Heart left ventricle (tissue), 16 donors: ENCODE results near the gene TACC2. TPM values are rescaled to one million over a fixed set of nuclear protein-coding genes. Genes with fewer than 3 reads are reported as not detected.

Source experiments
- ATAC-seq, 4 donors: fragments of 200-7000 bp; cut with Tn5 transposase; one replicate each; pipeline ENCODE4 v1.9.1; 2020 to 2022; ENCODE audit warnings: moderate library complexity in 4 of 4, mild to moderate bottlenecking in 3 of 4, moderate number of reproducible peaks in 1 of 4
- DNase-seq, 5 donors: peaks; one replicate each; pipeline ENCODE4 v3.0.0-alpha.2; 2020
- H3K27ac ChIP-seq, 12 donors: fragments of 200-600 bp; sonication (generic) in 4 of 12; one replicate each; pipeline versions ENCODE4 v1.5.0 to v1.8.0; 2016 to 2022; ENCODE audit warnings: mild to moderate bottlenecking in 2 of 12
- H3K27me3 ChIP-seq, 9 donors: fragments of 200-600 bp; sonication (generic) in 2 of 9; one replicate each; pipeline versions ENCODE4 v1.5.1 to v1.8.0; 2016 to 2022; ENCODE audit warnings: mild to moderate bottlenecking in 3 of 9
- H3K36me3 ChIP-seq, 9 donors: fragments of 200-600 bp; sonication (generic) in 2 of 9; one replicate each; pipeline versions ENCODE4 v1.5.0 to v1.8.0; 2018 to 2022; ENCODE audit warnings: mild to moderate bottlenecking in 2 of 9
- H3K4me1 ChIP-seq, 12 donors: fragments of 200-600 bp; sonication (generic) in 4 of 12; one replicate each; pipeline versions ENCODE4 v1.5.0 to v1.8.0; 2016 to 2022; ENCODE audit warnings: mild to moderate bottlenecking in 3 of 12
- H3K4me3 ChIP-seq, 12 donors: fragments of 200-600 bp; sonication (generic) in 4 of 12; one replicate each; pipeline versions ENCODE4 v1.5.0 to v1.8.0; 2017 to 2022; ENCODE audit warnings: mild to moderate bottlenecking in 9 of 12, moderate library complexity in 4 of 12
- H3K9me3 ChIP-seq, 12 donors: fragments of 200-600 bp; sonication (generic) in 4 of 12; one replicate each; pipeline versions ENCODE4 v1.5.0 to v1.8.0; 2016 to 2022; ENCODE audit warnings: mild to moderate bottlenecking in 1 of 12
- POLR2A ChIP-seq, 2 donors: fragments of 450-650 bp; IDR thresholded peaks; one replicate each; pipeline ENCODE4 v1.6.1; 2017; ENCODE audit warnings: antibody characterized with exemption in 2 of 2, mild to moderate bottlenecking in 2 of 2, moderate library complexity in 2 of 2
- WGBS, 4 donors: extraction: QIAGEN DNeasy Blood & Tissue Kit in 2 of 4; methylation state at CpG; one replicate each; pipeline versions ENCODE4 v1.1.5 to v1.1.7; 2013 to 2018; 5-methylcytosine and 5-hydroxymethylcytosine counted together
- intact Hi-C, 10 donors: fragments of 100-400 bp; cut with DNase I; formaldehyde crosslinking; loops; one replicate each; pipeline versions ENCODE4 v1.11.1 to v1.14.2; 2022
- polyA plus RNA-seq, 2 donors: library from polyadenylated mRNA; stranded (reverse); fragments of 200-250 nt; gene quantifications; one replicate each; pipeline ENCODE4 v1.2.3, GENCODE V29; 2013
- total RNA-seq, 9 donors: library from RNA; depleted of rRNA in 2 of 9; stranded (reverse); fragments of >200 nt in 2 of 9; fragmentation: NEBNext Ultra II Directional in 3 of 9; extraction: Animal tissue kit (Norgen Biotek cat#: 25700) in 3 of 9; gene quantifications; one replicate each; pipeline versions ENCODE4 v1.1.0 to v1.2.4, GENCODE V29; 2016 to 2023
- TF ChIP-seq, protein P1 (sequence below), 12 donors: fragments of 200-600 bp; sonication (generic) in 4 of 12; IDR thresholded peaks; one replicate each; pipeline versions ENCODE4 v1.5.0 to v1.8.0; 2018 to 2022; ENCODE audit warnings: antibody characterized with exemption in 12 of 12, mild to moderate bottlenecking in 5 of 12
- donor health status: ischemic (EF 13 %, LVEDD 7.1; RV severe dilation, severe dysfunction).
- donor health status: healthy with polysubstance abuse.
- donor health status: DM: no; HTN: yes; CAD: no.
- donor health status: DM: no; HTN: no; CAD: no.
- donor health status: ischemic (EF 25% LVEDD 6.9; RV normal size, moderate dysfunction).
- donor health status: ischemic (EF 25% LVEDD 5.7; RV mildly dilated, moderate dysfunction).
- donor health status: healthy.
- donor health status: DM: yes; HTN: yes; CAD: no.
- donor health status: ischemic (EF 35%, LVEDD 5.7; RV mildly dilated, moderate dysfunction).
- donor health status: nonischemic (EF 11% LVEDD 7.7; RV severe dilation, severe dysfunction).
- donor health status: DM: yes; HTN: yes; CAD: no.
- donor health status: PGD.
- donor health status: ischemic (EF 29% LVEDD 5.4; RV normal size, mild dysfunction).
- donor health status: nonischemic (EF 23%, LVEDD 6.1; RV moderate dilation, normal function).

The TACC2 gene
- total and polyA plus RNA-seq, 11 donors: 96.7 to 456 (median 294) TPM

DNA sequence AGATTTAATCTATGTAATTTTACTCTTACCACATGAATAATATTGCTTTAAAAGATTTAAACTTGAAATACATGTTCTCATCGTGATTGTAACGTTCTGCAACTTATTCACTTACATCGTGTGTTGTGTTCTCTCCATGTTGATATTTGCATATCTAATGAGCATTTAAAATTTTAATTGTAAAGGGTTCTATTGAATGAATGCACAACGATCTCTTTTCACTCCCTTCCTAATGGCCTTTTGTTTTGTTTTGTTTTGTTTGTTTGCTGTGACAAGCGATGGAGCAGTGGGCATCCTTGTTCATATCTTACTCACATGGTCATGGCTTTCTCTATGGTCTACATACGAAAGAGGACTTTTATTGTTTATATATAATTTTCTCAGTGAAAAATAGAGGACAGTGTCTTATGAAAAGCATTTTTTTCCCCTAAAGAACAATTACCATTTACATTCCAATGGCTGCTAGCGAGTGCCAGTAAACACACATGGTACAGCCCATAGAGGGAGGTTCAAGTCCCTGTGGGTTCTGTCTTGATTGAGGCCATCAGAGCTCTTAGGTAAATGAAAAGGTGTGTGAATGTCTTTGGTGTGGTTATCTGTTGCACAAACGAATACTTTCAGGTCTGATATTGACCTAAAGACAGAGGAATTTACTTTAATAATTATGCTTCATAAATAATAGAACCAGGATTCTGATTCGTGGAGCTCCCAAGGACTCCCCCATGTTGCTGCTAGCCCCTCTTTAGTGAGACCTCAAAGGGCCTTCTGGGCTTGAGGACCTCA, 314.5 kb downstream of the TACC2 start:
- 90 to 93% (median 91%) methylated on average over 9 of the region's 9 CpGs for WGBS, 4 donors
- ATAC-seq: no peak

More for the DNA sequence above, 314.5 kb downstream of the TACC2 start:
- H3K4me3 ChIP-seq: no peak overlapping the region
- H3K27me3 ChIP-seq: no peaks in the 10 kb centered on the region
- no peak overlapping the region for H3K27ac ChIP-seq
- H3K9me3 ChIP-seq: peaks cover 0 to 10% (median 0%) of the 10 kb centered on the region in 12 donors
- TF ChIP-seq POLR2A (IDR thresholded peaks at IDR 0.05): no peak
- TF ChIP-seq, protein P1, sequence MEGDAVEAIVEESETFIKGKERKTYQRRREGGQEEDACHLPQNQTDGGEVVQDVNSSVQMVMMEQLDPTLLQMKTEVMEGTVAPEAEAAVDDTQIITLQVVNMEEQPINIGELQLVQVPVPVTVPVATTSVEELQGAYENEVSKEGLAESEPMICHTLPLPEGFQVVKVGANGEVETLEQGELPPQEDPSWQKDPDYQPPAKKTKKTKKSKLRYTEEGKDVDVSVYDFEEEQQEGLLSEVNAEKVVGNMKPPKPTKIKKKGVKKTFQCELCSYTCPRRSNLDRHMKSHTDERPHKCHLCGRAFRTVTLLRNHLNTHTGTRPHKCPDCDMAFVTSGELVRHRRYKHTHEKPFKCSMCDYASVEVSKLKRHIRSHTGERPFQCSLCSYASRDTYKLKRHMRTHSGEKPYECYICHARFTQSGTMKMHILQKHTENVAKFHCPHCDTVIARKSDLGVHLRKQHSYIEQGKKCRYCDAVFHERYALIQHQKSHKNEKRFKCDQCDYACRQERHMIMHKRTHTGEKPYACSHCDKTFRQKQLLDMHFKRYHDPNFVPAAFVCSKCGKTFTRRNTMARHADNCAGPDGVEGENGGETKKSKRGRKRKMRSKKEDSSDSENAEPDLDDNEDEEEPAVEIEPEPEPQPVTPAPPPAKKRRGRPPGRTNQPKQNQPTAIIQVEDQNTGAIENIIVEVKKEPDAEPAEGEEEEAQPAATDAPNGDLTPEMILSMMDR (IDR thresholded peaks at IDR 0.05): no peak
- H3K36me3 ChIP-seq: no peaks in the 10 kb centered on the region
- peaks cover 0 to 23% (median 15%) of the 10 kb centered on the region in 12 donors for H3K4me1 ChIP-seq
- DNase-seq: no peak
- intact Hi-C loops: loop anchor here in 4 of 10 donors (2.0 to 5.0 kb wide), 3 partner anchors 34 to 129 kb away; no protein-coding TSS in a partner anchor

Other genes with a start within 250 kb of the TACC2 start
- 10 to 100 TPM; 30.3 to 50.1 (median 40.4) TPM for gene ATE1, start 61.1 kb upstream of the TACC2 start, total RNA-seq
- gene ATE1, start 61.1 kb upstream of the TACC2 start, polyA plus RNA-seq: 10 to 100 TPM; 15.2 to 15.9 TPM
- 10 to 100 TPM; 19.8 to 33.6 (median 25.6) TPM for gene NSMCE4A, start 13.9 kb upstream of the TACC2 start, total RNA-seq
- gene NSMCE4A, start 13.9 kb upstream of the TACC2 start, polyA plus RNA-seq: 10 to 100 TPM; 25.8 to 31.2 TPM